WTC11 (cell line): ENCODE measurements around the gene PDZRN3. TPM values are rescaled to one million over a fixed set of nuclear protein-coding genes. Genes with fewer than 3 reads are reported as not detected.

Experiments used
- ATAC-seq: fragments of 200-7000 bp; cut with Tn5 transposase; 2 replicates; pipeline ENCODE4 v1.10.0; 2021; ENCODE audit warnings: mild to moderate bottlenecking, moderate library complexity
- CTCF ChIA-PET: fragments of 300-600 bp; sonication (Branson Sonifier 250); formaldehyde crosslinking; loops from one replicate; lab custom pipeline; 2021; ENCODE audit warnings: antibody characterized with exemption; lab: Charles Lee
- POLR2A ChIA-PET: fragments of 350-600 bp; sonication (Branson Sonifier 250); formaldehyde crosslinking; loops from one replicate; lab custom pipeline; 2021; ENCODE audit warnings: antibody characterized with exemption; lab: Charles Lee
- DNase-seq: peaks from one replicate; pipeline ENCODE4 v3.0.0; 2021; ENCODE audit warnings: low spot score
- H3K27ac Mint-ChIP-seq: 2 replicates; pipeline ENCODE4 v1.8.0; 2021; ENCODE audit warnings: mixed read lengths
- H3K27me3 Mint-ChIP-seq: 2 replicates; pipeline ENCODE4 v1.8.0; 2021; ENCODE audit warnings: low read depth, mild to moderate bottlenecking, moderate library complexity, mixed read lengths
- H3K36me3 Mint-ChIP-seq: 2 replicates; pipeline ENCODE4 v1.8.0; 2021; ENCODE audit warnings: mixed read lengths
- H3K4me1 Mint-ChIP-seq: 2 replicates; pipeline ENCODE4 v1.8.0; 2022; ENCODE audit warnings: mixed read lengths
- H3K4me3 Mint-ChIP-seq: 2 replicates; pipeline ENCODE4 v1.8.0; 2021; ENCODE audit warnings: mild to moderate bottlenecking, moderate library complexity, mixed read lengths
- H3K9me3 Mint-ChIP-seq: 2 replicates; pipeline ENCODE4 v1.8.0; 2021; ENCODE audit warnings: mixed read lengths
- ARID4B ChIP-seq: sonication (generic); formaldehyde crosslinking; IDR thresholded peaks from 2 replicates; pipeline ENCODE4 v1.8.0; 2023; ENCODE audit warnings: missing genetic modification reagents, mild to moderate bottlenecking, borderline replicate concordance
- ATF6 ChIP-seq: sonication (generic); formaldehyde crosslinking; IDR thresholded peaks from 2 replicates; pipeline ENCODE4 v1.8.1; 2023; ENCODE audit warnings: mild to moderate bottlenecking, missing genetic modification reagents
- E2F4 ChIP-seq: sonication (generic); formaldehyde crosslinking; IDR thresholded peaks from 2 replicates; pipeline ENCODE4 v1.8.1; 2022; ENCODE audit warnings: low read depth, mild to moderate bottlenecking, moderate library complexity, missing genetic modification reagents, borderline replicate concordance
- ELF4 ChIP-seq: sonication (generic); formaldehyde crosslinking; IDR thresholded peaks from 2 replicates; pipeline ENCODE4 v1.8.1; 2022; ENCODE audit warnings: low read depth, mild to moderate bottlenecking, moderate library complexity, missing genetic modification reagents
- FOXK1 ChIP-seq: sonication (generic); formaldehyde crosslinking; IDR thresholded peaks from 2 replicates; pipeline ENCODE4 v1.8.0; 2022; ENCODE audit warnings: mild to moderate bottlenecking, moderate library complexity, missing genetic modification reagents
- FOXP1 ChIP-seq: sonication (generic); formaldehyde crosslinking; IDR thresholded peaks from 2 replicates; pipeline ENCODE4 v1.8.0; 2022; ENCODE audit warnings: missing genetic modification reagents, mild to moderate bottlenecking, moderate library complexity, borderline replicate concordance
- FOXP4 ChIP-seq: sonication (generic); formaldehyde crosslinking; IDR thresholded peaks from 2 replicates; pipeline ENCODE4 v1.8.0; 2022; ENCODE audit warnings: mild to moderate bottlenecking, missing genetic modification reagents
- MLX ChIP-seq: sonication (generic); formaldehyde crosslinking; IDR thresholded peaks from 2 replicates; pipeline ENCODE4 v1.8.1; 2023; ENCODE audit warnings: mild to moderate bottlenecking, missing genetic modification reagents, moderate library complexity
- NR1H2 ChIP-seq: sonication (generic); formaldehyde crosslinking; IDR thresholded peaks from 2 replicates; pipeline ENCODE4 v1.9.0; 2021; ENCODE audit warnings: mild to moderate bottlenecking, moderate library complexity, missing genetic modification reagents
- PRDM15 ChIP-seq: sonication (generic); formaldehyde crosslinking; IDR thresholded peaks from 2 replicates; pipeline ENCODE4 v1.8.0; 2022; ENCODE audit warnings: missing genetic modification reagents
- SMAD4 ChIP-seq: sonication (generic); formaldehyde crosslinking; IDR thresholded peaks from 2 replicates; pipeline ENCODE4 v1.8.0; 2022; ENCODE audit warnings: mild to moderate bottlenecking, missing genetic modification reagents
- TCF7 ChIP-seq: sonication (generic); formaldehyde crosslinking; IDR thresholded peaks from 2 replicates; pipeline ENCODE4 v1.8.0; 2022; ENCODE audit warnings: mild to moderate bottlenecking, low read depth, missing genetic modification reagents, moderate library complexity
- TEAD4 ChIP-seq: sonication (generic); formaldehyde crosslinking; IDR thresholded peaks from 2 replicates; pipeline ENCODE4 v1.8.0; 2022; ENCODE audit warnings: mild to moderate bottlenecking, missing genetic modification reagents
- ZBTB21 ChIP-seq: sonication (generic); formaldehyde crosslinking; IDR thresholded peaks from 2 replicates; pipeline ENCODE4 v1.8.1; 2023; ENCODE audit warnings: mild to moderate bottlenecking, missing genetic modification reagents, borderline replicate concordance
- ZNF138 ChIP-seq: sonication (generic); formaldehyde crosslinking; conservative IDR thresholded peaks from 2 replicates; pipeline ENCODE4 v1.8.1; 2022; ENCODE audit warnings: mild to moderate bottlenecking, moderate library complexity, missing genetic modification reagents
- ZNF396 ChIP-seq: fragments of 250-450 bp; sonication (Bioruptor Pico); IDR thresholded peaks from 2 replicates; pipeline ENCODE4 v1.8.0; 2021; ENCODE audit warnings: mild to moderate bottlenecking, moderate library complexity, borderline replicate concordance
- total RNA-seq: library from RNA; stranded (reverse); gene quantifications from 3 replicates; pipeline ENCODE4 v1.2.3, GENCODE V29; 2021

The PDZRN3 gene
- total RNA-seq, 1 experiment from 2014 or later, result 9.5 TPM

GRCh38 chr3:73341272-73341935 is 283.3 kb downstream of the PDZRN3 start:
- POLR2A ChIA-PET, result no interaction called here
- peaks cover 32% of the 10 kb centered on the region for H3K9me3 Mint-ChIP-seq
- no peak overlapping the region for H3K4me3 Mint-ChIP-seq
- H3K27me3 Mint-ChIP-seq, result no peaks in the 10 kb centered on the region
- CTCF ChIA-PET, result no interaction called here
- peaks cover 12% of the 10 kb centered on the region for H3K4me1 Mint-ChIP-seq
- H3K36me3 Mint-ChIP-seq, result peaks cover 30% of the 10 kb centered on the region
- H3K27ac Mint-ChIP-seq, result no peak overlapping the region
- no peak for TF ChIP-seq ZBTB21 (CRISPR knock-in tag)
- no peak for TF ChIP-seq FOXP1 (CRISPR knock-in tag)
- TF ChIP-seq MLX (CRISPR knock-in tag), result no peak
- no peak for TF ChIP-seq NR1H2
- TF ChIP-seq E2F4 (CRISPR knock-in tag), result no peak
- no peak for TF ChIP-seq ELF4 (CRISPR knock-in tag)
- TF ChIP-seq ATF6 (CRISPR knock-in tag), result no peak
- no peak for TF ChIP-seq ZNF138 (CRISPR knock-in tag)
- TF ChIP-seq PRDM15 (CRISPR knock-in tag), result no peak
- no peak for TF ChIP-seq FOXK1 (CRISPR knock-in tag)
- no peak for TF ChIP-seq TCF7 (CRISPR knock-in tag)
- TF ChIP-seq ZNF396 (CRISPR knock-in tag), result no peak
- no peak for TF ChIP-seq TEAD4 (CRISPR knock-in tag)
- TF ChIP-seq SMAD4, result no peak
- DNase-seq (no peak), ATAC-seq (no peak; the same call in 1 of the 2 replicates)

GRCh38 chr3:73332558-73332957 is 292.2 kb downstream of the PDZRN3 start:
- POLR2A ChIA-PET, result no interaction called here

More at GRCh38 chr3:73332558-73332957, 292.2 kb downstream of the PDZRN3 start:
- H3K27me3 Mint-ChIP-seq, result peaks cover 2% of the 10 kb centered on the region; the same call in 1 of the 2 replicates
- CTCF ChIA-PET, result no interaction called here
- H3K36me3 Mint-ChIP-seq, result peaks cover 5% of the 10 kb centered on the region; the same call in 1 of the 2 replicates
- no peak overlapping the region for H3K27ac Mint-ChIP-seq
- H3K4me3 Mint-ChIP-seq, result no peak overlapping the region
- H3K4me1 Mint-ChIP-seq, result no peaks in the 10 kb centered on the region
- TF ChIP-seq FOXP4 (CRISPR knock-in tag), result no peak
- no peak for TF ChIP-seq ARID4B (CRISPR knock-in tag)
- TF ChIP-seq MLX (CRISPR knock-in tag), result no peak
- ATAC-seq, result no peak
- no peak for DNase-seq
- peaks cover 12% of the 10 kb centered on the region for H3K9me3 Mint-ChIP-seq
